Smooth muscle cell (in vitro differentiated cells): Measurements from ENCODE around the gene IDH1. TPM values are rescaled to one million over a fixed set of nuclear protein-coding genes. Genes with fewer than 3 reads are reported as not detected.
"Not testable (repeated sequence)": the region's sequence is repeated elsewhere in the genome, so short reads cannot be mapped to it uniquely, and the experiment has no call there.

Experiments
- DNase-seq: peaks from one replicate; lab custom pipeline; 2025; ENCODE audit not compliant: unreplicated experiment; lab: John Stamatoyannopoulos, UW
- H2AFZ ChIP-seq: fragments of 200-600 bp; sonication (generic); 2 replicates; pipeline ENCODE4 v1.6.0; 2016; ENCODE audit warnings: antibody characterized with exemption, low read depth, mild to moderate bottlenecking
- H3F3A ChIP-seq: fragments of 200-600 bp; sonication (generic); 2 replicates; pipeline ENCODE4 v1.6.0; 2017; ENCODE audit warnings: antibody characterized with exemption, low read depth
- H3K27ac ChIP-seq: fragments of 200-600 bp; sonication (generic); 2 replicates; pipeline ENCODE4 v1.5.1; 2016; ENCODE audit warnings: low read depth, mild to moderate bottlenecking
- H3K27me3 ChIP-seq: fragments of 200-600 bp; sonication (generic); 2 replicates; pipeline ENCODE4 v1.6.1; 2016; ENCODE audit warnings: low read depth, mild to moderate bottlenecking
- H3K36me3 ChIP-seq: fragments of 200-600 bp; sonication (generic); 2 replicates; pipeline ENCODE4 v1.5.1; 2016; ENCODE audit warnings: low read depth
- H3K4me1 ChIP-seq: fragments of 200-600 bp; sonication (generic); 2 replicates; pipeline ENCODE4 v1.5.1; 2016; ENCODE audit warnings: low read depth
- H3K4me2 ChIP-seq: fragments of 200-600 bp; sonication (generic); 2 replicates; pipeline ENCODE4 v1.6.0; 2016; ENCODE audit warnings: mild to moderate bottlenecking
- H3K4me3 ChIP-seq: fragments of 200-600 bp; sonication (generic); 2 replicates; pipeline ENCODE4 v1.5.1; 2016; ENCODE audit warnings: mild to moderate bottlenecking
- H3K79me2 ChIP-seq: fragments of 200-600 bp; sonication (generic); 2 replicates; pipeline ENCODE4 v1.6.0; 2016; ENCODE audit warnings: low read depth, mild to moderate bottlenecking
- H3K9ac ChIP-seq: fragments of 200-600 bp; sonication (generic); 2 replicates; pipeline ENCODE4 v1.6.0; 2016; ENCODE audit warnings: low read depth
- H3K9me3 ChIP-seq: fragments of 200-600 bp; sonication (generic); replicated peaks from 2 replicates; pipeline ENCODE4 v1.5.1; 2016; ENCODE audit warnings: low read depth
- H4K20me1 ChIP-seq: fragments of 200-600 bp; sonication (generic); 2 replicates; pipeline ENCODE4 v1.6.0; 2016; ENCODE audit warnings: low read depth
- WGBS: methylation state at CpG from one replicate; pipeline ENCODE4 v1.1.7; 2016; ENCODE audit warnings: low lambda C conversion rate; 5-methylcytosine and 5-hydroxymethylcytosine counted together
- polyA plus RNA-seq: library from polyadenylated mRNA; unstranded; fragments of >200 nt; fragmentation: Nextera tagmentation; extraction: Ambion mirVana; gene quantifications from 2 replicates; pipeline ENCODE4 v1.2.1, GENCODE V29; 2016
- total RNA-seq: library from RNA; depleted of rRNA; stranded (reverse); fragments of >200 nt; gene quantifications from 2 replicates; pipeline ENCODE4 v1.2.3, GENCODE V29; 2014
- TF ChIP-seq, protein P1 (sequence below): fragments of 200-600 bp; sonication (generic); IDR thresholded peaks from 2 replicates; pipeline ENCODE4 v1.5.1; 2017; ENCODE audit warnings: borderline replicate concordance, mild to moderate bottlenecking, antibody characterized with exemption; ENCODE audit not compliant: insufficient read depth, poor library complexity, severe bottlenecking

Gene IDH1
- total and polyA plus RNA-seq, 2 experiments from 2014 or later = 97.2 to 98.6 TPM

GRCh38 chr2:208224802-208225201 lies 30.1 kb downstream of the IDH1 start:
- H3K79me2 ChIP-seq = no peaks in the 10 kb centered on the region
- H3K27me3 ChIP-seq = no peaks in the 10 kb centered on the region
- no peaks in the 10 kb centered on the region for H4K20me1 ChIP-seq
- H3K36me3 ChIP-seq = no peaks in the 10 kb centered on the region
- DNase-seq = no peak
- WGBS = 98% methylated on average over 2 of the region's 2 CpGs
- H3K4me2 ChIP-seq = no peak overlapping the region
- H3K4me3 ChIP-seq = no peak overlapping the region
- no peak overlapping the region for H2AFZ ChIP-seq
- H3K4me1 ChIP-seq = no peaks in the 10 kb centered on the region
- no peak overlapping the region for H3K9ac ChIP-seq
- H3K27ac ChIP-seq = no peak overlapping the region
- no peaks in the 10 kb centered on the region for H3F3A ChIP-seq
- TF ChIP-seq, protein P1, sequence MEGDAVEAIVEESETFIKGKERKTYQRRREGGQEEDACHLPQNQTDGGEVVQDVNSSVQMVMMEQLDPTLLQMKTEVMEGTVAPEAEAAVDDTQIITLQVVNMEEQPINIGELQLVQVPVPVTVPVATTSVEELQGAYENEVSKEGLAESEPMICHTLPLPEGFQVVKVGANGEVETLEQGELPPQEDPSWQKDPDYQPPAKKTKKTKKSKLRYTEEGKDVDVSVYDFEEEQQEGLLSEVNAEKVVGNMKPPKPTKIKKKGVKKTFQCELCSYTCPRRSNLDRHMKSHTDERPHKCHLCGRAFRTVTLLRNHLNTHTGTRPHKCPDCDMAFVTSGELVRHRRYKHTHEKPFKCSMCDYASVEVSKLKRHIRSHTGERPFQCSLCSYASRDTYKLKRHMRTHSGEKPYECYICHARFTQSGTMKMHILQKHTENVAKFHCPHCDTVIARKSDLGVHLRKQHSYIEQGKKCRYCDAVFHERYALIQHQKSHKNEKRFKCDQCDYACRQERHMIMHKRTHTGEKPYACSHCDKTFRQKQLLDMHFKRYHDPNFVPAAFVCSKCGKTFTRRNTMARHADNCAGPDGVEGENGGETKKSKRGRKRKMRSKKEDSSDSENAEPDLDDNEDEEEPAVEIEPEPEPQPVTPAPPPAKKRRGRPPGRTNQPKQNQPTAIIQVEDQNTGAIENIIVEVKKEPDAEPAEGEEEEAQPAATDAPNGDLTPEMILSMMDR = no peak
- H3K9me3 ChIP-seq = no peaks in the 10 kb centered on the region

DNA sequence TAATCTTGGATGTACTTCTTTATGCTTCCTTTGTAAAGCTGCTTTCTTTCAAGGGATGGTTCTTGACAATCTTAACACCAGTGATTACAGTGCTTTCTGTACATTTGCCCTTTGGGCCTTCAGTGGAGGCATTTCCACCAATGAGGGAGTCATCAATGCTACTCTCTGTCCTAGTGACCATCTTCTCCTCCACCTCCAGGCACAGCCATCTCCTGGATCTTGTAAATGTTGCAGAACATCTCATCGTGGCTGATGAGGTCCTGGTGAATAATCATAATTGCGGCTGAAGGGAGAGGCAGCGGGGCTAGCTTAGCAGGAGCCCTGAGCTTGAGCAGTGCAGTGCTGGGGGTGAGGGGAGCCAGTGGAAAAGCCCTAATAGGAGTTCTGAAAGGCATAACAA lies 32.5 kb downstream of the IDH1 start:
- Histone ChIP-seq H3K9ac (no peak overlapping the region), H3K4me1 (no peaks in the 10 kb centered on the region), H3K9me3 (no peaks in the 10 kb centered on the region), H3K27ac (no peak overlapping the region), H3K79me2 (no peaks in the 10 kb centered on the region), H3K4me2 (no peak overlapping the region), H3F3A (no peaks in the 10 kb centered on the region), H4K20me1 (no peaks in the 10 kb centered on the region), H3K4me3 (no peak overlapping the region), H3K36me3 (no peaks in the 10 kb centered on the region), H2AFZ (no peak overlapping the region), H3K27me3 (no peaks in the 10 kb centered on the region)
- DNase-seq = no peak
- TF ChIP-seq, protein P1 = no peak
- WGBS = 59% methylated on average over 3 of the region's 3 CpGs

GRCh38 chr2:208221873-208222272 lies 33.0 kb downstream of the IDH1 start:
- not testable (repeated sequence) for H3K9me3 ChIP-seq, DNase-seq, H3K9ac ChIP-seq, H3K27me3 ChIP-seq, H3K79me2 ChIP-seq, H3K4me1 ChIP-seq, H3K4me2 ChIP-seq, H3K4me3 ChIP-seq, H3K27ac ChIP-seq, H2AFZ ChIP-seq, H4K20me1 ChIP-seq, H3F3A ChIP-seq, H3K36me3 ChIP-seq
- WGBS = 84% methylated on average over 3 of the region's 3 CpGs

GRCh38 chr2:208210688-208211451 lies 44.0 kb downstream of the IDH1 start:
- Histone ChIP-seq H3K27ac (no peak overlapping the region), H3K9ac (no peak overlapping the region), H3K27me3 (no peaks in the 10 kb centered on the region), H3K9me3 (no peaks in the 10 kb centered on the region), H3K4me3 (no peak overlapping the region), H4K20me1 (no peaks in the 10 kb centered on the region), H3K36me3 (no peaks in the 10 kb centered on the region), H3F3A (no peaks in the 10 kb centered on the region), H3K79me2 (no peaks in the 10 kb centered on the region), H2AFZ (no peak overlapping the region), H3K4me2 (no peak overlapping the region), H3K4me1 (no peaks in the 10 kb centered on the region)
- WGBS = 94% methylated on average over 9 of the region's 9 CpGs
- no peak for DNase-seq
- TF ChIP-seq, protein P1 = no peak
